ENCODE data around the gene LAMC1.
"Not testable (repeated sequence)": the region's sequence is repeated elsewhere in the genome, so short reads cannot be mapped to it uniquely, and the experiment has no call there.

Gene LAMC1

DNA sequence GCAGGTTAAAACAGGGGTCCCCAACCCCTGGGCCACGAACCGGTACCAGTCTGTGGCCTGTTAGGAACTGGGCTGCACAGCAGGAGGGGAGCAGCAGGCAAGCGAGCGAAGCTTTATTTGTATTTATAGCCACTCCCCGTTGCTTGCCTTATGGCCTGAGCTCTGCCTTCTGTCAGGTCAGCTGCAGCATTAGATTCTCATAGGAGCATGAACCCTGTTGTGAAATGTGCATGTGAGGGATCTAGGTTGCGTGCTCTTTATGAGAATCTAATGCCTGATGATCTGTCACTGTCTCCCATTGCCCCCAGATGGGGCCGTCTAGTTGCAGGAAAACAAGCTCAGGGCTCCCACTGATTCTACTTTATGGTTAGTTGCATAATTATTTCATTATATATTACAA lies 49.4 kb downstream of the LAMC1 start:
- not testable (repeated sequence) for H3K4me3 ChIP-seq (ENCODE audit: low read length); DNase-seq (ENCODE audit: low read depth, low spot score)

DNA sequence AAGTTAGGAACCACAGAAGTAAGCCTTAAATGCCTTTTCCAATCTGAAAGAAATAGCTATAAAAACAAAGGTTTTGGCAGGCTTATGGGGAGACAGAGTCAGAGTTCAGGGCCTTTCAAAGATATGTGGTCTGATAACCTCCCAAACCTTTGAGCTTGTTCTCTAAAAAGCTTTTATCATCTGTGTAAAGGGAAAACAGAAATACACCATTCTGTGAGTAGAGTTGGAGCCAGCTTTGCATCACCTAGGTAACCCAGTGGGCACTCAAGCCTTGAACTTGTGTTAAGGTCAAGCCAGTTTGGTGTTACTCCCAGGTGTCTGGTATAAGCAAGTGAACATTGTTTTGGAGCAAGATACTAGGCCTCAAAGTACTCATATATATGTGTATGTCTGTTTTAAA lies 50.1 kb downstream of the LAMC1 start:
- H3K4me3 ChIP-seq (ENCODE audit: low read length) = no peak overlapping the region
- DNase-seq (ENCODE audit: low read depth, low spot score) = no peak

DNA sequence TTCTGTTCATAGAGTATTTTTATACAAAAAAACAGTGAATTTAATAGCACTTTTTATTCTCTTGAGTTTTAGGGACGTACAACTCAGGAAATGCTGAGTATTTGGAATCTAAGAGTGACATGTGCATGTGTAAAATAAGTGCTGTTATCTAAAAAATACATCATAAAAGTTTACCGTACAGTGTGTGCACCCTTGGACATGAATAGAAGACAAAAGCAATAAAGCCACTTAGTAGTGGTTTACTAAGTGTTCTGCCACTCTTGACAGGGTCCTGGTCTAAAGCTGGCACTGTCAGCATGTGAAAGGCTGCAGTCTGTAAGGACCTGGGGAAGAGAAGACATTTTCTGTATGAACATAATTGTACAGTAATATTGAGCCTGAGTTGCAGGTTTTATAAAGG lies 51.0 kb downstream of the LAMC1 start:
- no peak overlapping the region for H3K4me3 ChIP-seq (ENCODE audit: low read length)
- no peak for DNase-seq (ENCODE audit: low read depth, low spot score)

DNA sequence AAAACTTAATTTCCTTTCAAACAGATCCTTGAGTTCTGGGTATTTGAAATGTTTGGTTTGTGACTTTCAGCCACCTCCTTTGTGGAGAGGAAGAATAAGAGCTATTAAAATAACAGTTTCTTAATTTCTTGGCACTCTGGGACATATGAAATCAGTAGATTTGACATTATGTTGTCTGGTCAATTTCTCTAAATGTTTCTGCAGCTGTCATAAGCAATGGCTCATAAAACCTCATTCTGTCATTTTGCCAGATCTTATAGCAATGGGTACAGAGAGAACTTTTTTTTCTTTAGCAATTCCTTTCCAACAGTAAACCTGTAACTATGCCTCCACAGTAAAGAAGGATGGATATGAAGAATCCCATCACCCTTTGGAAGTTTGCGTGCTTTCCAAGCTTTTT lies 52.6 kb downstream of the LAMC1 start:
- DNase-seq (ENCODE audit: low read depth, low spot score) = no peak
- no peak overlapping the region for H3K4me3 ChIP-seq (ENCODE audit: low read length)

DNA sequence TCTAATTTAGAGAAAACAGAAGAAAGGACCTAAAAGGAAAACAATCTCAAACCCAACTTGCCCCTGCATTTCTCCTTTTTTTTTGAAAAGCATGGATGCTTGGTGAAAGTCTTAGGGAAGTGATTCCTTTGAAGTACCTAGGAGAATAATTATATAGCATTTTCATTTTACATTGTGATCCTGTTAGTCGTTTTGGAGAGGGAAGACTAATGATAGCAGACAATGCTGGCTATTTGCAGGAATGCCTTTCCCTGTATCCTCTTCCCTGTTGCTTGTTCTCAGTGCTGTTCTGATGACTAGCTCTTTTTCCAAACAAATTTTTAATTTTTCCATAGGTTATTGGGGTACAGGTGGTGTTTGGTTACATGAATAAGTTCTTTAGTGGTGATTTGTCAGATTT lies 53.9 kb downstream of the LAMC1 start:
- H3K4me3 ChIP-seq (ENCODE audit: low read length) = no peak overlapping the region
- DNase-seq (ENCODE audit: low read depth, low spot score) = no peak

DNA sequence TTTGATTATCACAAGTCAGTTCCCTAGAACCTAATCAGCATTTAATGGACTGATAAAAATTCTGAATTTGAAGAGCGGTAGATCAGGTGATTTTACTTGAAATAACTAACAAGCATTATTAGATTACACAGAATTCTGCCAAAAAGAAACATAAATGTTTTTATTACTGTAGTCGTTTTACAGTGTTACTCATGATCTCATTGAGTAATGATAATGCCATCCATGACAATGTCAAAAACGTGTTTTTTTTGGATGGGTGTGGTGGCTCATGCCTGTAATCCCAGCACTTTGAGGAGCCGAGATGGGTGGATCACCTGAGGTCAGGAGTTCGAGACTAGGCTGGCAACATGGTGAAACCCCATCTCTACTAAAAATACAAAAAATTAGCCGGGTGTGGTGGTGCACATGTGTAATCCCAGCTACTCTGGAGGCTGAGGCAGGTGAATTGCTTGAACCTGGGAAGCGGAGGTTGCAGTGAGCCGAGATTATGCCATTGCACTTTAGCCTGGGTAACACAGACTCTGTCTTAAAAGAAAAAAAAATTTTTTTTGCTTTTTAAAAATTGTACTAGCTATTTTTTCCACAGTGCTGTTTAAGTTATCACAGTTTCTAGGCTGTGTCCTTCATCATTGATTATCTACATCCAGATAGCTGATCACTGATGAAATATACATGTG lies 56.6 kb downstream of the LAMC1 start:
- DNase-seq (ENCODE audit: low read depth, low spot score) = no peak

DNA sequence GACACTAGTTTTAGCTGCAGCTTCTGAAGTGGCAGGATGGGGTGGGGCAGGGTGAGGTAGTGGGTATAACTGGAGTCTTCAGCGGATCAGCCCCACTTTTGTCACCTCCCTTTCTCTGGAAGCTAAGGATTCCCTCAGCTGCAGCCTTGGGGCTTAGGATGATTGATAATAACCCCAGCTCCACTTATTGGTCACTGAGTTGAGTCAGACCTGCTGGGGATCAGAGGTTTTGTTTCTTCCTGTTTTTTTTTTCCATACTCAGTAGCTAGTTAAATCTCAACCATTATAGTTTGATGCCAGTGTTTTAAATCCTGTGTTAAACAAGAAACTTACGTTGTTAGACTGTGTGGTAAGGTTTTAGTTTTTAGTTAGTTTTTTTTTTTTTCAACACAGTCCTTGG lies 57.2 kb downstream of the LAMC1 start:
- DNase-seq (ENCODE audit: low read depth, low spot score) = no peak
- H3K4me3 ChIP-seq (ENCODE audit: low read length) = no peak overlapping the region

More for the DNA sequence above, 56.6 kb downstream of the LAMC1 start:
- H3K4me3 ChIP-seq (ENCODE audit: low read length) = no peak overlapping the region

DNA sequence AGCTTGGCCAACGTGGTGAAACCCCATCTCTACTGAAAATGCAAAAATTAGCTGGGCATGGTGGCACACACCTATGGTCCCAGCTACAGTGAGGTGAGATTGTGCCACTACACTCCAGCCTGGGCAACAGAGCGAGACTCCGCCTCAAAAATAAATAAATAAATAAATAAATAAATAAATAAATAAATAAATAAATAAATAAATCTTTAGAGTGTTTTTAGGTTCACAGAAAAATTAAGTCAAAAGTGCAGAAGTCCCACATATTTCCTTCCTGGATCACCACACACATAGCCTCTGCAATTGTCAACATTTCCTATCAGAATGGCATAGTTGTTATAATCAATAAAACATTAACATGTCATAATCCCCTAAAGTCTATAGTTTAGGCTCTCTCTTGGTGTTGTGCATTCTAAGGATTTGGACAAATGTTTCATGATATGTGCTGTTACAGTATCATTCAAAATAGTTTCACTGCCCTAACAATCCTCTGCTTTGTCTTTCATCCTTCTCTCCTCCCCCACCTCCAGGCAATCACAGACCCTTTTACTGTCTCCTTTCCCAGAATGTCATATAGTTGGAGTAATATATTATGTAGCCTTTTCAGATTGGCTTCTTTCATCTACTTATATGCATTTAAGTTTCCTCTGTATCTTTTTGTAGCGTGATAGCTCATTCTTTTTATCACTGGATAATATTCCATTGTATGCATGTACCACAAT lies 58.3 kb downstream of the LAMC1 start:
- no peak for DNase-seq (ENCODE audit: low read depth, low spot score)
- no peak overlapping the region for H3K4me3 ChIP-seq (ENCODE audit: low read length)

DNA sequence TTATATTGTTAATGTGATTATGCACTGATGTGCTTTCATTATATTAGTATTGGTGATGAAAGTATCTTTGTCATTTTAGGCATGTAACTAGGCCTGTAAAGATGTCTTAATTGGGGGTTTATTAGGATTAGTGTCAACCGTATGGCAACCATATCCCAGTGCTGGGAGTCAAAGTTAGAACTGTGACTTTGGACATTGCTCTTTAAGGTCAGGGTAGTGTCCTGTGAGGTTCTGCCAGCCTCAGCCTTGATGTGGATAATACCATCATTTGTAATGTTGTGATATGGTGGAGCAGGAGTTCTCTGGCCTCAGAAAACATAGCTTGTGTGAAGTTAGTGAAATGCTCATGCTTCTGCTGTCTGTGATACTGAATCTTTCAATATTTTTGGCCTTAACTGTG lies 59.4 kb downstream of the LAMC1 start:
- no peak overlapping the region for H3K4me3 ChIP-seq (ENCODE audit: low read length)
- no peak for DNase-seq (ENCODE audit: low read depth, low spot score)

DNA sequence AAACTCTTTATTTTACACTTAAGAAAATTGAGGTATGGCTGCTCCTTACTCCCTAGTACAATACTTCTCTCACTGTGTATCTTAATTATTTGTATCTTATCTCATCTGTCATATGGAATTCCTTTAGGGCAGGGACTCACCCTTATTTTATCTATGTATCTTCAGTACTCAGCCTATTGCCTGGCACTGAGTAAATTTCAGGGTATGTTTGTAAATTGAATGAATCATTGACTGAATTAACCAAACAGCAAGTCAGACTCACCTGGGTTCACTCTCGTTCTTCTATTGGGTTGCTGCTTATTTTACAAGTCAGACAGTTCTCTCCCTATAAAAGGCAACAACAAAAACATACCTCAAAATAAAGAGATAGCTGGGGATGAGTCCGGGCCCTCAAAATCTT lies 63.8 kb downstream of the LAMC1 start:
- no peak for DNase-seq (ENCODE audit: low read depth, low spot score)
- no peak overlapping the region for H3K4me3 ChIP-seq (ENCODE audit: low read length)

DNA sequence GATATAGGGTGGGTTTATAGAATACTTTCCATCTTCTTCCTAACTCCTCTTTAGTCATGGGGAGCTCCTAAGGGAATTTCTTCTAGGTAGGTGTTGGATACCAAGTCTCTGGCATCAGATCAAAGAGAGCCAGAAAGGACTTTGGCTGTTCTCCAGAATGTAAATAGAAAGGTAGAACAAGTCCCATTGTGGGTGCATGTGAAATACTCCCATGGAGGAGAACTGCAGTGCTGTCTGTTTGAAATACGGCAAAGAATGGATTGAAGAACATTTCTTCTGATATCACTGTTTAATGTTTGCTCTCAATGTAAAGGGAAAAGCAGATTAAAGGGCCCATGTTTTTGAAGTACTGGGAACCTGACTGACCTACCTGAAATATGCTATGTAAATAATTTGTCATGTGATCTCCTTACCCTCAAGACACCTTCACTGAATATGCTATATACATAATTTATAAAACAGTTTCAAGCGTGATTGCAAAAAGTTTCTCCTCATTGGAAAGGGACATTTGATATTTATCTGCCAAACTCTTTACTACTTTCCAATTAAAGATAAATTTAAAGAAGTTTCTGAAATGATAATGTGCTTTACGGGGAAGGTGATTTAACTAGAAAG lies 65.9 kb downstream of the LAMC1 start:
- H3K4me3 ChIP-seq (ENCODE audit: low read length) = no peak overlapping the region
- DNase-seq (ENCODE audit: low read depth, low spot score) = no peak

DNA sequence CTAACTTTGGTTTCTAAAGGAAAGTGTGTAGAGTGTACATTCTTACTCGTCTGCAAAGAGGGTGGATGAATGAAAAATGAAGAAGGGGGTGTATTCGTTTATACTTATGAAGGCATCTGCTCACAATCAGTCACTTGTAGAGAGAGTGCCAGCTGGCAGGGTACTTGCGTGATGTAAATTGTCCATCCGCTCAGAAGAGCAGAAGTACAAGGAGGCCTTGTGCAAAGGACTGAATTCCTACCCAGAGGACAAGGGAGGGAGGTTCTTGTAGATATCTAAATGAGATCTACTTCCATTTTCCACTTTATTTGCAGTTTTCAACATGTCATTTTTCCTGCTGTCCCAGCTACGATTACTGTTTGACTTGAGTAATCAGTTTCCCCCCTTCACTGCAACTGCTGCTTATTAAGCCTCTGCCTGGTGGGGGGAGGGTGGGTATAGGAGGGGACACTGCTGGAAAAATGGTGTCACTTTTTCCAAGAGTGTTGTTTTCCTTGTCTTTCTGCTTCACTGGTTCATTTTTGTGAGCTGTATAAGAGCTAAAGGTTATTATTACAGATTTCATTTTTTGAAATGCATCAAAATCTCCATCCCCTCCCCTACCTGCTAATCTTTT lies 67.3 kb downstream of the LAMC1 start:
- H3K4me3 ChIP-seq (ENCODE audit: low read length) = no peak overlapping the region
- DNase-seq (ENCODE audit: low read depth, low spot score) = no peak

DNA sequence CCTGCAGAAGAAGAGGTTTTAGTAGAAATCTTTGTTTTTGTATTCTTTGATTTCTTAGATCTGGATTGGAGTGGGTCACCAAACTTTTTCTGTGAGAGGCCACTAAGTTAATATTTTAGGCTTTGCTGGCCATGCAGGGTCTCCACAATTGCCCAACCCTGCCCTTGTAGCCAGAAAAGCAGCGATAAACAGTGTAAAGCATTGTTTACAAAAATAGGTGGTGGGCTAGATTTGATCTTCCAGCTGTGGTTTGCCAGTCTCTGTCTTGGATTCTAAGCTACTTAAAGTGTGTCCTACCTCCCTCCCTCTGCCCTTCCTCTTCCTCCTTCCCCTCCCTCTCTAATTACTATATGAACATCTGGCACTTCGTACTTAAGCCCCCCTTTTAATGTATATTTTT lies 68.0 kb downstream of the LAMC1 start:
- no peak for DNase-seq (ENCODE audit: low read depth, low spot score)
- no peak overlapping the region for H3K4me3 ChIP-seq (ENCODE audit: low read length)

DNA sequence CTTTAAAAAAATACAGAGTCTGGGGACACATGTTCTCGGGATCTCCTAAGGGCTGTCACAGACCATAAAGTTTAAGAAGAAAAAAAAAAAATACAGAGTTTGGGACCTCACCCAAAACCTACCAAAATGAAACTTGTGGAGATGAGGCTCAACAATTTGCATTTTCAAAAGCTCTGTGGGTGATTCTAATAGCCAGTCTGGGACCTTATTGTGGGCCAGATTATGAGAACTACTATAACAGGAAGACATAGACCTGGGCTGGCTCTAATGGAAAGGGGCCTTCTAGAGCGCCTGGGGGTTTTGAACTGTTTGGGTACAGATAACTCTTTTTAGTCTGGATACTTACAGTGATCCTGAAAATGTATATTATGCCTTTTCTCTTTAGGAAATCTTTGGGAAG lies 69.1 kb downstream of the LAMC1 start:
- no peak overlapping the region for H3K4me3 ChIP-seq (ENCODE audit: low read length)
- no peak for DNase-seq (ENCODE audit: low read depth, low spot score)

DNA sequence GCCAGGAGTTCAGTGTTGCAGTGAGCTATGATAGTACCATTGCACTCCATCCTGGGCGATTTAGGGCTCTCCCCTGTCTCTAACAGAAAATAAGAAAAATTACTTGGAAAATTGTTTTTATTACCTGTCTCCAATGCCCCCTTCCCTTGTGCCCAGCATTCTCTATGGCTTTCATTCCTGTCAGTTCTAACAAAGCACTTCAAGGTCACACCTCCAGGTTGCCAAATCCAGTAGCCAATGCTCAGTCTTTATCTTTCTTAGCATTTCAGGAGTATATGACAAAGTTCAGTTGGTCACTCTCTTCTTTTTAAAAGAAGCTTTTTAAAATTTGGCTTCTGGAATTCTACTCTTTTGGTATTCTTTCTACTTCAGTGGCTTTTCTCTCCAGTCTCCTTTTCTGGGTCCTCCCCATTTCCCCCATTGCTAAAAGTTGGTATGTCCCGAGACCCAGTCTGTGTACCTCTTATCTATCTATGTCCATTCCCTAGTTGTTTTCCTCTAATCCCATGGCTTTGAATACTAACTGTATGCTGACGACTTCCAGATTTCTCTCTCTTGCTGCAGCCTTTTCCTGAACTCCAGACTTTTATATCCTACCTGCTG lies 69.9 kb downstream of the LAMC1 start:
- no peak for DNase-seq (ENCODE audit: low read depth, low spot score)
- no peak overlapping the region for H3K4me3 ChIP-seq (ENCODE audit: low read length)

DNA sequence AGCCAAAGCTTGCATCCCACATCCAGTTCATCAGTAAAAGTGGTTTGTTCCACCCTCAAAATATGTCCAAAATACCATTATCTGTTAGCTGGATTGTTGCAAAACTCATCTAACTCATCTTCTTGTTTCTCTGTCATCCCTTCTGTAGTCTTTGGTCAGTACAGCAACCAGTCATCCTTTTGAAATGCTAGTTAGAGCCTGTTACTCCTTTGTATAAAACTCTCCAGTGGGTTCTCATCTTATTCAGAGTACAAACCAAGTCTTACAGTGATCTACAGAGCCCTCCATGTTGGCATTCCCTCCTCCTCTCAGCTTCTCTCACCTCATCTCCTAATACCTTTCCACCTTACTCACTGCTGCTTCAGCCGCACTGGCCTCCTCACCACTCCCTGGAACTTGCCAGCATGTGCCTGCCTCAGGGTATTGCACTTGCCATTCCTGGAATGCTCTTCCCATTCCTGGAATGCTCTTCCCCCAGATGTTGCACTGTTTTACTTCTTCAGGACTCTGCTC lies 70.6 kb downstream of the LAMC1 start:
- DNase-seq (ENCODE audit: low read depth, low spot score) = no peak

DNA sequence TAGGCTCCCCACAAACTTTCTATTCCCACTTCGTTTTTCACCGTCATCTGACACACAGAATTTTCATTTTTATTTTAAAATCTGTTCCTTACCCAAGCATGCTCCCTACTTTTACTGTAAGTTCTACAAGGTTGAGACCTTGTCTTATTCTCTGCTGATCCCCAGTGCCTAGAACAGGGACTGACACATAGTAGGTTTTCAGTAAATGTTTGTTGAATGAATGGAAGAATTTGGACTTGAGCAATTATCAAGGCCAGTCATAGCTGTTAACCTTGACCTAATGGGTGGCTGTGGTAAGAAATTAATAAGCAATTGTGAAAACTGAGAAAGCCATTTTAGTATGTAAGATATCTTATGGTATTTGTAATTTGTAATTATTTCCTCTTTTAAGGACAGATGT lies 71.1 kb downstream of the LAMC1 start:
- DNase-seq (ENCODE audit: low read depth, low spot score) = no peak
- H3K4me3 ChIP-seq (ENCODE audit: low read length) = no peak overlapping the region

More for the DNA sequence above, 70.6 kb downstream of the LAMC1 start:
- H3K4me3 ChIP-seq (ENCODE audit: low read length) = no peak overlapping the region

DNA sequence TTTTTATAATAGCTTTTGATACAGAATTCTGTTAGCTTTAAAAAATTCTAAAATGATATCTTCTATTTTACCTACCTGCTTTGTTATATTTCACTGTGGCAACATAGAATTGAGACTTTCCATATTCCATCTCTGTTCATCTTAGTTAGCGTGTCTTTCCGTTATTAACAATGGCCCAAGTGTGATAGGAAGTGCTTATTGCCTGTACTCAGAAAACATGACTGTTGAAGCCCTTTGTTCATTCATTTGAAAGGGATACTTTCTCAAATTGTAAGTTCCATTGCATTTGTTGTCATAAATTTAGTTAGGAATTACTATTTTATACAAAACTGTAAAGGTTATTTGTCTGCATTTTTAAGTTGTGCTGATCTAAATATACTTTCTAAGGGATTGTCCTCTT lies 73.1 kb downstream of the LAMC1 start:
- DNase-seq (ENCODE audit: low read depth, low spot score) = no peak
- H3K4me3 ChIP-seq (ENCODE audit: low read length) = no peak overlapping the region

DNA sequence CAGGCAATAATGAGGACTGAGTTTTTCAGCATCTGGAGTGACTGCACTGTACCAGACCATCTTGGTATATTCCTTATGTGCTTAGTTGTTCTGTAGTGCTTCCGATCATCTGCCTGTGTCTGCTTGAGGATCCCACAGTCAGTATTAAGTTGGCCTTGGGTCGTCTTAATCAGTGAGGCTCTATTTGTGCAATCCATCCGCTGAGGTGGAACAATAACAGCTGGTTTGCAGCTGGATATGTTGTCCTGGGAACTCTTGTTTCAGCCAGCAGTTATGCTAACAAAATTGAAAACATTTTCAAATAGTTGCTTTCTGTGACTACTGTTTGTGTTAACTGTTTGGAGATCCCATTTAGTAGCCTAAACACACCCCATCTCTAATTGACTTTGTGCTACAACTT lies 73.7 kb downstream of the LAMC1 start:
- DNase-seq (ENCODE audit: low read depth, low spot score) = no peak
- no peak overlapping the region for H3K4me3 ChIP-seq (ENCODE audit: low read length)
